CD4-positive, alpha-beta T cell treated with Interleukin-17A for 1 hour (primary cell): ENCODE data around the gene SEMA4D.

ENCODE experiments used
- DNase-seq: peaks from one replicate; pipeline ENCODE4 v3.0.0-alpha.2; 2020

Gene SEMA4D

DNA sequence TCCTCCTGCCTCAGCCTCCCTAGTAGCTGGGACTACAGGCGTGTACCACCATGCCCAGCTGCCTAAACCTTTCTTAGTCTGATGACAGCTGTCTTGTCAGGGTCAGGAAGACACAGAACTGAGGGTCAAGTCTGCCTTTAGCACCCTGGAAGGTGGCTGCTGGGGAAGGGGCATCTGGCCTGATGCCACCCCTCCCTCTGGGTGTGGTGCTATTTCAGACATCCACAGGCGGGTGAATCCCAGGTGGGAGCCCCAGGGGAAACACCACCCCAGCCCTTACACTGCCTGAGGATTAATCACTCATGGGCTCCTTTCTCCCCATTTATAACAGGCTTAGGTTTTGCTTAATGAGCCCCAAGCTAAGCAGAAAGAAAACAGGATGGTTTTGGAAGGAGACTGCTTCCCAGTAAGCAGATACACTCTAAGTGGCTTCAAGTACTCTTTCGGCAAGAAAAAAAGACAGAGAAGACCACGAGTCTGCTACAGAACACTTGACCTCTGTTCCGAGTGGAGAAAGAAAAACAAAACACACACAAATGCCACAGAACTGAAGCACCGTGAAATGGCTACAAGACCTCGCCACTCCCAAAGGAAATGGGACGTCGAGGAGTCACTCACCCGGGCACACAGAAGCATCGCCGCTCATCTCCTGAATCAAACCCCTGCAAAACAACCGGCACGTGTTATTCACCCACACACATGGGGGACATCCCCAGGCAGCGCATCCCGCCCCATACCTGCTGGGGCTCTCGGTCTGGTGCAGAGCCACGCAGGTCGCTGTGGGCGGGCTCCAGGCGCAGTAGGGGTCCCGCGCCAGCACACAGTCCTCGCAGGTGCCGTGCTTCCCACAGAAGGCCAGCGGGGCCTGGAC is 117.2 kb downstream of the SEMA4D start:
- DNase-seq, result no peak

DNA sequence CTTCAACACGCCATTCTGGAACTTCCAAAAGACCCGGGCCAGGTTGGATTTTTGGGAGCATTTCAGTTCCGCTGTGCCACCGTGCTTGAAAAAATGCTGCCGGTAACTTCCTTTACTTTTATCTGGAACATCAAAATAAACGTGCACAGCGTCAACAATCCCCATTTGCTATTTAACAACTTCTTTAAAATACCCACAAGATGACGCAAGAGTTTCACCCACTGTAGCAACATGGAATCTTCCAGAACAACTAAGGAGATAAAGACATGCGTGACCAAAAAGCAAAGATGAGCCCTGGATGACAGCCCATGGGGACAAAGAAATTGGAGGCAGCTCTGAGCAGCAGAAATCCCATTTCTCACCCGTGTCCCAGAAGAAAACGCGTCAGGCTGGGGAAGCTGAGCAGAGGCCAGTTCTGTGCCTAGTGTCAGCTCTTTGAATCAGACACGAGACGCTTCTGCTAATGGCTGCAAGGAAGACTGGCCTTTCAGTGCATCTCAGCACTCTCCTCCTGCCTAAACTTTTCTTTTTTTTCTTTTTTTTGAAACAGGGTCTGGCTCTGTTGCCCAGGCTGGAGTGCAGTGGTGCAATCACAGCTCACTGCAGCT is 118.3 kb downstream of the SEMA4D start:
- DNase-seq, result no peak

DNA sequence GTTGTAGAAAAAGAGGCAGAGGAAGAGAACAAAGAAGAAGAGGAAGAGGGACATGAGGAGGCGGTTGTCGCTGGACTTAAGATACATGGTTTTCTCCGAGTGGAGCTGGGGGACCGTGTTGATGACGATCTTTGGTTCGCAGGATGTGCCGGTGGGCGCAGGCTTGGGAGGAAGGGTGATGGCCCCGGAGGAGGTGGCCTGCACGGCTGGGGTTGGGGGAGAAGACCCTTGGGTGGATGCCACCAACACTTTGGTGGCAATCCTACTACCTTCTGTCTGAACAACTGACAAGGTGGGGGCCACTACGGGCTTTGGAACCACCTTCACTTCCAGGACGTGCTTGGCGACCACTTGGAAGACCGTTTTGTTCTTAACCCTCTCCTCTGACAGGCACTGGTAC is 118.9 kb downstream of the SEMA4D start:
- no peak for DNase-seq

- no peak for DNase-seq
Observed at GRCh38 chr9:89378541-89378940, 119.4 kb downstream of the SEMA4D start.

DNA sequence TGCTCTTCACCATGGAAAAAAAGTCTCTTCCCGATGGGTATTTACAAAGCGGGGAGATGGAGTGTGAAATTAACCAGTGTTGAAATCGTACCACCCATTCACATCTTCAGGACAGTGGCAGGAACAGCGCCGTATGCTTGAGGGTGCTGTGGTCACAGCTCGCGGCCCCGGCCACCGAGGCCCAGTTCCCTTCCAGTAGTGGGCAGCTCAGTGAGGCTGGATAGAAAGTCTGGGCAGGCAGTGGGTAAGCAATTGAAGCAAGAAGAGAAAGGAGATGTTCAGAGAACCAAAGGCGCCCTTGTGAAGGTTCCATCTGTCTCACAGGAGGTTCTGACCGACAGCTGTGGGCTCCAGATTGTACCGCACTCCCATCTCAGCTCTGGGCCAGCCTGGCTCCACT is 120.5 kb downstream of the SEMA4D start:
- DNase-seq, result no peak

DNA sequence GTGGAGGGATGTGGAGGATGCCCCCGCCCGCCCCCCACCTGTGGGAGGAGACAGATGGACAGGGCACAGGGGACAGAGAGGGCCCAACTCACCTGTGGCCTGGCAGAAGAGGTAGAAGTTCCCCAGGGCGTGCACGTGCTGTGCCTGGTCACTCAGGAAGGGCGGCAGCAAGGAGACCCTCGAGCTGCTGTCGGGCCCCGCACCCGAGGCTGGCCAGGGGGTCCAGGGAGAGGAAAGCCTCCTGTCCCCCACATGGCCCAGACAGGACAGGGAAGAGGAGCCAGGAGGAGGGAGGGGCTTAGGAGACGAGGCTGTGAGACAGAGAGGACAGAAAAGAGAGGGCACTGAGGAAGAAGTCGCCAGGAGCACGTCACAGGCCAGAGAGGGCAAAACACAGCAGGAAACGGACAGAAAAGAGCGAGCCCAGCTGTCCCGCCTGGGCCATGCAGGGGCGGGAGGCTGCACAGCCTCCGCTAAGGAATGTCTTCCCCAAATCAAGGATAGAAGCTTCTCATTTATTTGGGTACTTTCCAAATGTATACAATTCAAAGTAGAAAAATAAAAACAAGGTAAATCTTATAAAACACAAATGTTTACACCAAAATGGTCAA is 121.1 kb downstream of the SEMA4D start:
- no peak for DNase-seq

DNA sequence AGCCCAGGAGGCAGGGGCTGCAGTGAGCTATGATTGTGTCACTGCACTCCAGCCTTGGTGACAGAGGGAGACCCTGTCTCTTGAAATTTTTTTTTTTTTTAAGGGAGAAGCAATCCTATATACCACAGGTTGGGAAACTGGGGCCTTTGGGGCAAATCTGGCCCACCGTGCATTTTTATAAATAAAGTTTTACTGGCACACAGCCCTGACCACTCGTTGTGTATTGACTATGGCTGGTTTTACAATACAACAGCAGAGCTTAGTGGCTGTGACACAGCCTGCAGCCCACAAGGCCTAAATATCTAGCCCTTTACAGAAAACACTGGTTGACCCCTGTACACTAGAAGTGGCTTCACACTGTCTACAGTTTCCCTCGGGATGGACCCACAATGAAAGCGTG is 121.6 kb downstream of the SEMA4D start:
- DNase-seq, result no peak

DNA sequence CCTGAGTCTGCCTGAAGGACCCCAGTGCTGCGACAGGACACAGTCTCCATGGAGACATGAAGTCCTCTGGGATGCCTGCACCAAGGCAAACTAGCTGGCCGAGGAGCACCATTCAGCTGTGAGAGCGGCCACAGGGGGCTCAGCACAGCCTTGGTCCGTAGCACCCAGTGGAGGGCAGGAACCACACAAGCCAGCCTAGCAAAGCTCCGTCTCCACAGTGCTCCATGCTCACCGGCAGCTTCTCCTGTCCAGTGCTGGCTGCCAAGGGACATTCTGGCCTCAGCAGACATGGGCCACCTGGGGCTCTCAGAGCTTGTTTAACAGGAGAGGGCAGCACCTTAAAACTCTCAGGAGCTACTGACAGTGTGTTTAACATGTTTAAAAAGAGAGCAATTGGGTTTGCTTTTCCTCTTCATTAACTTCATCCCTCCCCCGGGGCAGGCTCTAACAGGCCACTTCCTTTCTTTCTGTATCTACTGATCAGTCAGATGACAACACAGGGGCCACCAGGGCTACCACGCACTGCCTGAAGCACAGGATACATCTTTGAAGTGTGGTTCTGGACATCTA is 122.6 kb downstream of the SEMA4D start:
- DNase-seq, result peak; percentile 31

- no peak for DNase-seq
Observed at GRCh38 chr9:89374176-89374575, 123.7 kb downstream of the SEMA4D start.

DNA sequence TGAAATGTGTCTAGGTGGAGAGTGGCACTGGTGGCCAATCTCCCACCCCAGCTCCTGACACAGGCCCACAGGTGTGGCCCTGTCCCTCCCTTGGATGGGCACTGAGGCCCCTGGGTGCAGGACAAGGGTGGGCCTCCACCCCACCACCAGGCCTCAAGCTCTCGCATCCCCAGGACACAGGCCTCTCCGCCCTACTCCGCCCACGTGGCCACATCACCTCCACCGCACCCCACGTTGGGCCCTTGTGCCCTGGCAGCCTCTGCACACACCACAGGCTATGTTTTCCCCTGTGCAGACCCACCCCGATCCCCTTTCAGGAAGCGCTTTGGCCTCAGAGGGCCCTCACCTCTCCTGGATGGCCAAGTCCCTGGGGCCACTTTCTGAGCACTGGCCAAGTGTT is 124.9 kb downstream of the SEMA4D start:
- no peak for DNase-seq

DNA sequence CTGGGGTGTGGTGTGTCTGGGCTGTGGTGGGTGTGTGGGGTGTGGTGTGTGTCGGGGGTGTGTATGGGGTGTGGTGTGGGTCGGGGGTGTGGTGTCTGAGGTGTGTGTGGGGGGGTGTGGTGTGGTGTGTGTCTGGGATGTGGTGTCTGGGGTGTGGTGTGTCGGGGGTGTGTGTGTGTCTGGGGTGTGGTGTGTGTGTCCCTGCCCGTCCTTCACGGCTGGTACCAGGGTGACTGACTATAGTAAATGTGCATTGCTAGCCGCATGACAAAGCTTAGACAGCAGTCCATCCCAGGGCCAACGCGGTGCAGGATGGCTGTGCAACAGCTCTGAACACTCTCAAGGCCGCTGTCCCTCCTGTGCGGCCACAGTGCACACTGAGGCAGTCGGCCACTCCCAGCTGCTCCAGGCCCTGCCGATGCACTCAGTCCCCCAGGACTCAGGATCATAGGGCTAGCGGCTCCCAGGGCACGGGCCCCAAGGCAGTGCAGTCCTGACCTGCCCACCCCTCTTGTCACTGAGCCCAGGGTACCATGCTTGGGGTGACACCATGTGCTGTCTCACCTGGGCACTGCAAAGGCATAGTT is 125.6 kb downstream of the SEMA4D start:
- DNase-seq, result peak; percentile 76

DNA sequence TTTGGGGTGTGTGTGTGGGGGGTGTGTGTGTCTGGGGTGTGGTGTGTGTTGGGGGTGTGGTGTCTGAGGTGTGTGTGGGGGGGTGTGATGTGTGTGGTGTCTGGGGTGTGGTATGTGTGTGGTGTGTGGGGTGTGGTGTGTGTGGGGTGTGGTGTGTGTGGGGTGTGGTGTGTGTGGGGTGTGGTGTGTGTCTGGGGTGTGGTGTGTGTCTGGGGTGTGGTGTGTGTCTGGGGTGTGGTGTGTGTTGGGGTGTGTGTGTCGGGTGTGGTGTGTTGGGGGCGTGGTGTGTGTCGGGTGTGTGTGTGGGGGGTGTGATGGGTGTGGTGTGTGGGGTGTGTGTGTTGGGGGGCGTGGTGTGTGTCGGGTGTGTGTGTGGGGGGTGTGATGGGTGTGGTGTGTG is 126.1 kb downstream of the SEMA4D start:
- peak; percentile 44 for DNase-seq

DNA sequence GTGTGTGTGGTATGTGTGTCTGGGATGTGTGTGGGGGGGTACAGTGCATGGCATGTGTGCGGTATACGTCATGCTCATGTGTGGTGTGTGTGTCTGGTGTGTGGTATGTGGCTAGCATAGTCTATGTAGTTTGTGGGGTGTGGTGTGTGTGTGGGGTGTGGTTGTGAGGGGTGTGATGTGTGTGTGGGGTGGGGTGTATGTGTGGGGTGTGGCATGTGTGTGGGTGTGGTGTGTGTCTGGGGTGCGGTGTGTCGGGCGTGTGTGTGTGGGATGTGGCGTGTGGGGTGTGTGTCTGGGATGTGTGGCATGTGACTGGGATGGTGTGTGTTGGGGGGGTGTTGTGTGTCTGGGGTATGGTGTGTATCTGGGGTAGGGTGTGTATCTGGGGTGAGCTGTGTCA is 127.3 kb downstream of the SEMA4D start:
- DNase-seq, result no peak

DNA sequence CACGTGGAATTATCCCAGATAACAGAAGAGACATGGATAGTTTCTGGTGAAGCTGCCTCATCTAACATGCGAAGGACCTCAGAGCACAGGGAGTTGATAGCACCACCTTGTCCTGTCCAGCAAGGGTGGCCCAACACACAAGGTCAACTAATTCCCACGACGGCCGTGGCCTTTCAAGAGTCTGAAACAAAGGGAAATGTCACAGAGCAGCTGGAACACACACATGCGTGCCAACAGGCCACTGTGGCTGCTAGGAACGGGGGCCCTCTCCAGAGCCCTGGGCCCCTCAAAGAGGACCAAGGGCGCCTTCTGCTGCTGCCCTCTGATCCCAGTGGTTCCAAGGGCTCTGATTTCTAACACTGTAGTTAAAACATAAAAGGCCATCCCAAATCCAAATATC is 128.9 kb downstream of the SEMA4D start:
- no peak for DNase-seq

- DNase-seq, result no peak
Observed at GRCh38 chr9:89368550-89368949, 129.4 kb downstream of the SEMA4D start.

GRCh38 chr9:89367726-89368437 is 130.0 kb downstream of the SEMA4D start:
- no peak for DNase-seq

GRCh38 chr9:89367281-89367680 is 130.6 kb downstream of the SEMA4D start:
- no peak for DNase-seq

GRCh38 chr9:89366711-89367110 is 131.2 kb downstream of the SEMA4D start:
- DNase-seq, result no peak

GRCh38 chr9:89365532-89365912 is 132.4 kb downstream of the SEMA4D start:
- DNase-seq, result no peak

DNA sequence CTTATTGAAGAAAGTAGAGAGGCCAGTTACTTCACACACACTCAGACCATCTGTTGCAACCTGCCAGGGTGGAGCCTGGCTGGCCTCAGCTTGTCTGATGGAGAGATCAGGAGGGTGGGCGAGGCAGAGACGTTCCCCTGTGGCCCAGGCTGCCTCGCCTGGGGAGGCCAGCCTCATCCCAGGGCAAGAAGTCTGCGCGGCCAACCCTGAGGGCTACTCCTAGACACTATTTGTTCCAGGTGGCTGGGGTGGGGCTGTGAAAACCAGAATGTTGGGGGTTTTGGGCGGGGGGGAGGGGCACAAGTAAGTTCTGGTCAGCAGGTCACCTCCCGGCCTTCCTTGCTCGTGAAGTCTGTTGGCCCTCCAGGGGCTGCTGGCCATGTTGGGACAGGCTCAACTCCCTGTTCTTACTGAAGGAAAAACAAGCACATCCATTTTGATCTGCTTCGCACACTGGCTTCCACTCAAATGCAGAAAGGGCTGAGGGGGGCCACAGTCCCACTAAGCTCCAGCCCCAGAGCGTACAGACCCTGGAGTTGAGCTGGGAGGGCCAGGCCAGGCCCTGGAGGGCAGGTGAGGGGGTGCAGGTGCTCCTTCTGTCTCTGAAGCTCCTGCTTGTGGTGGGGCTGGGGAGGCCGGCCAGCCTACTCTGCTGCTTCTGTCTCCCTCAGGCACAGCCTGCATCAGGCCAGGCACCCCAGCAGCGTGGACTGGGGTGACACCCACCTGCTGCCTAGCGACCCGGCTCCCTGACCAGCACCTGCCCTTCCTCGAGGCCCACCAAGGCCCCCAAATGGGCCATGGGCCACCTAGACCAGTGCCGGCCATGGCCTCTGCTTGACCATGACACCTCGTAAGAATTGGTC is 133.0 kb downstream of the SEMA4D start:
- no peak for DNase-seq

DNA sequence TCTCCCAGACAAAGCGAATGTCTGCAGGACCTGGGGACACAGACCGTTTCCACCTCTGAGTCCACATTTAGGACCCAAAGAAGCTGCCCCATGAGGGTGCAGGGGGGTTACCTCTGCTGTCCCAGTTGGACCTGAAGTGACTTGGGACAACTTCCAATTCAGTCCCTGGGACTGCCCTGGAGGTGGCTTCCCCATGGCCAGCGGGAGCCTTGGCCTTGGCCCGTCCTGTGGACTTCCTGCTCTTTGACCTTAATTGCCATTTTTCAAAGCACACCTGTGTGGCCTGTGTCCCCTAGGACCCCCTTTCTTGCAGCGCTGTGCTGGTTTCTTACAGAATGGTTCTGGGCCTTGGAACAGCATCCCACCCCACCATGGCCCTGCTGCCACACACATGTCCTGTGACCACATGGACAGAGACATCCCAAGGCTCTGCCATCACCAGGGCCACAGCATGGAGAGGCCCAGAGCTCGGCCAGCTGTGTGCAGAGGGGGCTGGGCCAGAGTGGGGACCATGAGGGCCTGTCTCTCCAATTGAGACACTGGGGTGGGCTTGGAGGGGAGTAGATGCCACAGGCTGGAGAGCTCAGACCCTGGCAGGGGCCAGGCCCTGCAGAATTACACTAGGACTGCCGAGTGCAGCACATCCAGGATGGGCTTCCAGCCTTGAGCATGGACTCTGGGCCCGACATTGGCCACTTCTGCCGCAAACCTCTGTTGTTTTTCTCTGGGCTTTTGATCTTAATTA is 133.8 kb downstream of the SEMA4D start:
- no peak for DNase-seq
